Left ventricle myocardium inferior (tissue), 1 donor: ENCODE measurements around the gene AOAH. TPM values are rescaled to one million over a fixed set of nuclear protein-coding genes. Genes with fewer than 3 reads are reported as not detected.
"Not testable (repeated sequence)": the region's sequence is repeated elsewhere in the genome, so short reads cannot be mapped to it uniquely, and the experiment has no call there.

Experiments
- DNase-seq: peaks from one replicate; pipeline ENCODE4 v3.0.0-alpha.2; 2020
- H3K27ac ChIP-seq: fragments of 200-600 bp; replicated peaks from 2 replicates; pipeline ENCODE4 v1.8.0; 2021
- H3K27me3 ChIP-seq: fragments of 200-600 bp; 2 replicates; pipeline ENCODE4 v1.8.0; 2021; ENCODE audit warnings: low read depth
- H3K36me3 ChIP-seq: fragments of 200-600 bp; 2 replicates; pipeline ENCODE4 v1.8.0; 2021
- H3K4me1 ChIP-seq: fragments of 200-600 bp; 2 replicates; pipeline ENCODE4 v1.8.0; 2021
- H3K4me3 ChIP-seq: fragments of 200-600 bp; 2 replicates; pipeline ENCODE4 v1.8.0; 2021; ENCODE audit warnings: mild to moderate bottlenecking, moderate library complexity
- H3K9me3 ChIP-seq: fragments of 200-600 bp; replicated peaks from 2 replicates; pipeline ENCODE4 v1.8.0; 2021
- intact Hi-C: fragments of 100-400 bp; cut with micrococcal nuclease; formaldehyde crosslinking; loops from one replicate; pipeline ENCODE4 v1.11.0; 2022
- total RNA-seq: library from RNA; stranded (reverse); fragmentation: NEBNext Ultra II Directional; extraction: Animal tissue kit (Norgen Biotek cat#: 25700); gene quantifications from one replicate; pipeline ENCODE4 v1.2.1, GENCODE V29; 2021
- TF ChIP-seq, protein P1 (sequence below): fragments of 200-600 bp; IDR thresholded peaks from 2 replicates; pipeline ENCODE4 v1.8.0; 2021; ENCODE audit warnings: antibody characterized with exemption, mild to moderate bottlenecking, borderline replicate concordance
- donor health status: DM: no; HTN: yes; CAD: no; lungs with severe emphysema.

The AOAH gene
- total RNA-seq, 1 donor from 2014 or later = 1.9 TPM

GRCh38 chr7:36710186-36710791 is 14.0 kb downstream of the AOAH start:
- Histone ChIP-seq H3K9me3 (peaks cover 20% of the 10 kb centered on the region), H3K27ac (no peak overlapping the region), H3K4me3 (no peak overlapping the region), H3K36me3 (no peaks in the 10 kb centered on the region), H3K27me3 (no peaks in the 10 kb centered on the region), H3K4me1 (no peaks in the 10 kb centered on the region)
- intact Hi-C loops = no loop called here
- no peak for DNase-seq
- TF ChIP-seq, protein P1, sequence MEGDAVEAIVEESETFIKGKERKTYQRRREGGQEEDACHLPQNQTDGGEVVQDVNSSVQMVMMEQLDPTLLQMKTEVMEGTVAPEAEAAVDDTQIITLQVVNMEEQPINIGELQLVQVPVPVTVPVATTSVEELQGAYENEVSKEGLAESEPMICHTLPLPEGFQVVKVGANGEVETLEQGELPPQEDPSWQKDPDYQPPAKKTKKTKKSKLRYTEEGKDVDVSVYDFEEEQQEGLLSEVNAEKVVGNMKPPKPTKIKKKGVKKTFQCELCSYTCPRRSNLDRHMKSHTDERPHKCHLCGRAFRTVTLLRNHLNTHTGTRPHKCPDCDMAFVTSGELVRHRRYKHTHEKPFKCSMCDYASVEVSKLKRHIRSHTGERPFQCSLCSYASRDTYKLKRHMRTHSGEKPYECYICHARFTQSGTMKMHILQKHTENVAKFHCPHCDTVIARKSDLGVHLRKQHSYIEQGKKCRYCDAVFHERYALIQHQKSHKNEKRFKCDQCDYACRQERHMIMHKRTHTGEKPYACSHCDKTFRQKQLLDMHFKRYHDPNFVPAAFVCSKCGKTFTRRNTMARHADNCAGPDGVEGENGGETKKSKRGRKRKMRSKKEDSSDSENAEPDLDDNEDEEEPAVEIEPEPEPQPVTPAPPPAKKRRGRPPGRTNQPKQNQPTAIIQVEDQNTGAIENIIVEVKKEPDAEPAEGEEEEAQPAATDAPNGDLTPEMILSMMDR = no peak

- intact Hi-C loops = no loop called here
- Histone ChIP-seq H3K27ac (no peak overlapping the region), H3K9me3 (peaks cover 21% of the 10 kb centered on the region), H3K4me3 (no peak overlapping the region), H3K27me3 (no peaks in the 10 kb centered on the region), H3K4me1 (no peaks in the 10 kb centered on the region), H3K36me3 (no peaks in the 10 kb centered on the region)
- DNase-seq = no peak
- TF ChIP-seq, protein P1 = no peak
Measured at GRCh38 chr7:36708767-36709166, 15.5 kb downstream of the AOAH start.

DNA sequence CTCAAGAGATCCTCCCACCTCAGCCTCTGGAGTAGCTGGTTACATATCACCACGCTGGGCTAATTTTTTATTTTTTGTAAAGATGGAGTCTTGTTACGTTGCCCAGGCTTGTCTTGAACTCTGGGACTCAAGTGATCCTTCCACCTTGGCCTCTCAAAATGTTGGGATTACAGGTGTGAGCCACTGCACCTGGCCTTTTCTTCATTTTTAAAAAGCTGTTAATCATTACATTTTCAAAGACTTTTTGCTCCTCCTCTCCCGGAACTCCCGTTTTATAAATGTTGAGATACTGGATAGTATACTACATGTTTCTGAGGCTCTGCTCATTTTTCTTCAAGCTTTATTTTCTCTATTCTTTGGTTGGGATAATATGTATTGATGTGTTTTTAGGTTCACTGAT is 16.4 kb downstream of the AOAH start:
- no peaks in the 10 kb centered on the region for H3K4me1 ChIP-seq
- no peaks in the 10 kb centered on the region for H3K36me3 ChIP-seq
- H3K9me3 ChIP-seq = peaks cover 21% of the 10 kb centered on the region
- H3K27me3 ChIP-seq = no peaks in the 10 kb centered on the region
- TF ChIP-seq, protein P1 = no peak
- H3K4me3 ChIP-seq = no peak overlapping the region
- no peak overlapping the region for H3K27ac ChIP-seq
- no peak for DNase-seq
- intact Hi-C loops = no loop called here

GRCh38 chr7:36707465-36707864 is 16.8 kb downstream of the AOAH start:
- TF ChIP-seq, protein P1 = no peak
- Histone ChIP-seq H3K9me3 (peaks cover 21% of the 10 kb centered on the region), H3K27ac (no peak overlapping the region), H3K36me3 (no peaks in the 10 kb centered on the region), H3K27me3 (no peaks in the 10 kb centered on the region), H3K4me1 (no peaks in the 10 kb centered on the region), H3K4me3 (no peak overlapping the region)
- no peak for DNase-seq
- intact Hi-C loops = no loop called here

DNA sequence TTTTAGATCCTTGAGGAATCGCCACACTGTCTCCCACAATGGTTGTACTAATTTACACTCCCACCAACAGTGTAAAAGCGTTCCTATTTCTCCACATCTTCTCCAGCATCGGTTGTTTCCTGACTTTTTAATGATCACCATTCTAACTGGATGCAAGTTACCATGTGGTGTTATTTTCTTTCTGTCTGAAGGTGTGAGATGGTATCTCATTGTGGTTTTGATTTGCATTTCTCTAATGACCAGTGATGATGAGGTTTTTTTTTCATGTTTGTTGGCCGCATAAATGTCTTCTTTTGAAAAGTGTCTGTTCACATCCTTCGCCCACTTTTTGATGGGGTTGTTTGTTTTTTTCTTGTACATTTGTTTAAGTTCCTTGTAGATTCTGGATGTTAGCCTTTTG is 20.4 kb downstream of the AOAH start:
- H3K36me3 ChIP-seq, H3K4me1 ChIP-seq, DNase-seq, intact Hi-C loops, H3K27ac ChIP-seq, H3K27me3 ChIP-seq, H3K4me3 ChIP-seq: not testable (repeated sequence)
- peaks cover 21% of the 10 kb centered on the region for H3K9me3 ChIP-seq

GRCh38 chr7:36692456-36692855 is 31.8 kb downstream of the AOAH start:
- DNase-seq = no peak
- Histone ChIP-seq H3K27ac (no peak overlapping the region), H3K36me3 (no peaks in the 10 kb centered on the region)

More at GRCh38 chr7:36692456-36692855, 31.8 kb downstream of the AOAH start:
- Histone ChIP-seq H3K4me1 (no peaks in the 10 kb centered on the region), H3K4me3 (no peak overlapping the region), H3K9me3 (no peaks in the 10 kb centered on the region), H3K27me3 (no peaks in the 10 kb centered on the region)
- intact Hi-C loops = no loop called here
- TF ChIP-seq, protein P1 = no peak
